Neural cell (in vitro differentiated cells): ENCODE results near the gene ZNF831. TPM values are rescaled to one million over a fixed set of nuclear protein-coding genes. Genes with fewer than 3 reads are reported as not detected.

Experiments
- H2AFZ ChIP-seq: fragments of 200-600, 300-800 bp; sonication (generic), shearing (Covaris generic); 2 replicates; pipeline ENCODE4 v1.6.0; 2014; ENCODE audit warnings: low read depth, mild to moderate bottlenecking, antibody characterized with exemption, low read length, moderate library complexity
- H3F3A ChIP-seq: fragments of 200-600 bp; shearing (Covaris generic); 2 replicates; pipeline ENCODE4 v1.6.1; 2016; ENCODE audit warnings: mild to moderate bottlenecking, moderate library complexity, mixed read lengths, antibody characterized with exemption, low read length; ENCODE audit not compliant: insufficient read depth, poor library complexity, severe bottlenecking
- H3K27ac ChIP-seq: fragments of 200-600, 300-800 bp; sonication (generic), shearing (Covaris generic); 2 replicates; pipeline ENCODE4 v1.5.1; 2014; ENCODE audit warnings: mild to moderate bottlenecking, low read length, moderate library complexity
- H3K27me3 ChIP-seq: fragments of 300-800, 200-600 bp; sonication (generic), shearing (Covaris generic); 2 replicates; pipeline ENCODE4 v1.6.0; 2014; ENCODE audit warnings: mild to moderate bottlenecking, low read depth, low read length, moderate library complexity; ENCODE audit not compliant: insufficient read depth
- H3K36me3 ChIP-seq: fragments of 300-800, 200-600 bp; sonication (generic), shearing (Covaris generic); 2 replicates; pipeline ENCODE4 v1.5.1; 2014; ENCODE audit warnings: mild to moderate bottlenecking, antibody characterized with exemption, low read length, moderate library complexity; ENCODE audit not compliant: insufficient read depth
- H3K4me2 ChIP-seq: fragments of 300-800, 200-600 bp; sonication (generic), shearing (Covaris generic); 2 replicates; pipeline ENCODE4 v1.6.0; 2014; ENCODE audit warnings: mild to moderate bottlenecking, low read length
- H3K4me3 ChIP-seq: fragments of 300-800, 200-600 bp; sonication (generic), shearing (Covaris generic); 2 replicates; pipeline ENCODE4 v1.5.1; 2014; ENCODE audit warnings: mild to moderate bottlenecking, low read length, moderate library complexity
- H3K79me2 ChIP-seq: fragments of 200-600 bp; shearing (Covaris generic); replicated peaks from 2 replicates; pipeline ENCODE4 v1.6.0; 2014; ENCODE audit warnings: mild to moderate bottlenecking, low read length, moderate library complexity; ENCODE audit not compliant: insufficient read depth
- H3K9ac ChIP-seq: fragments of 300-800, 200-600 bp; sonication (generic), shearing (Covaris generic); 2 replicates; pipeline ENCODE4 v1.6.1; 2016; ENCODE audit warnings: mild to moderate bottlenecking, low read length, mixed read lengths
- H3K9me2 ChIP-seq: fragments of 200-600 bp; shearing (Covaris generic); 2 replicates; pipeline ENCODE4 v1.6.1; 2016; ENCODE audit warnings: mild to moderate bottlenecking, low read length, mixed read lengths; ENCODE audit not compliant: insufficient read depth
- H3K9me3 ChIP-seq: fragments of 200-600, 300-800 bp; sonication (generic), shearing (Covaris generic); 2 replicates; pipeline ENCODE4 v1.6.1; 2016; ENCODE audit warnings: mild to moderate bottlenecking, mixed run types, low read length, moderate library complexity, mixed read lengths
- H4K20me1 ChIP-seq: fragments of 200-600 bp; shearing (Covaris generic); 2 replicates; pipeline ENCODE4 v1.6.1; 2016; ENCODE audit warnings: mild to moderate bottlenecking, mixed run types; ENCODE audit not compliant: insufficient read depth
- EZH2 ChIP-seq: fragments of 200-600, 300-800 bp; shearing (Covaris generic), sonication (generic); IDR thresholded peaks from 2 replicates; pipeline ENCODE4 v1.6.1; 2014; ENCODE audit warnings: antibody characterized with exemption, low read length, borderline replicate concordance, mild to moderate bottlenecking; ENCODE audit not compliant: insufficient read depth, poor library complexity, severe bottlenecking
- POLR2AphosphoS5 ChIP-seq: IDR thresholded peaks from 2 replicates; pipeline ENCODE4 v1.6.1; 2012
- SMC3 ChIP-seq: fragments of 450-650 bp; conservative IDR thresholded peaks from 2 replicates; pipeline ENCODE4 v1.6.1; 2014; ENCODE audit warnings: antibody characterized with exemption, mild to moderate bottlenecking, moderate library complexity; ENCODE audit not compliant: poor library complexity
- polyA plus RNA-seq: library from polyadenylated mRNA; depleted of rRNA; stranded (reverse); fragments of >200 nt; gene quantifications from 2 replicates; pipeline ENCODE4 v1.2.3, GENCODE V29; 2014
- TF ChIP-seq, protein P1 (sequence below): IDR thresholded peaks from 2 replicates; pipeline ENCODE4 v1.6.1; 2012; ENCODE audit warnings: borderline replicate concordance
- TF ChIP-seq, protein P2 (sequence below): fragments of 450-650 bp; IDR thresholded peaks from 2 replicates; pipeline ENCODE4 v1.5.1; 2014; ENCODE audit warnings: antibody characterized with exemption, mild to moderate bottlenecking, moderate library complexity; ENCODE audit not compliant: poor library complexity, severe bottlenecking

ZNF831 gene
- polyA plus RNA-seq, 1 donor from 2014 or later, result not detected

DNA sequence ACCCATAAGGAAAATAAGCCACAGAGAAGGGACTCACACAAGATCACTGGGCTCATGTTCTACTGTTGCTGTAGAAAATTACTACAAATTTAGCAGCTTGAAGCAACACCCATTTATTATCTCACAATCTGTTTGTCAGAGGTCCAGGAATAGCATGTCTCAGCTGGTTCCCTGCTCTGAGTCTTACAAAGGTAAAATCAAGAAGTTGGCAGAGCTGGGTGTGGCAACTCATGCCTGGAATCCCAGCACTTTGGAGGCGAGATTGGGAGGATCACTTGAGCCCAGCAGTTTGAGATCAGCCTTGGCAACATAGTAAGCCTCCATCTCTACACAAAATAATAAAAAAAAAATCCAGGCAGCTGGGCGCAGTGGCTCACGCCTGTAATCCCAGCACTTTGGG is 28.5 kb upstream of the ZNF831 start:
- H3K27me3 ChIP-seq, result no peaks in the 10 kb centered on the region
- H3K36me3 ChIP-seq, result no peaks in the 10 kb centered on the region
- no peaks in the 10 kb centered on the region for H3K9me2 ChIP-seq
- no peaks in the 10 kb centered on the region for H3K9me3 ChIP-seq
- H2AFZ ChIP-seq, result no peak overlapping the region
- no peaks in the 10 kb centered on the region for H4K20me1 ChIP-seq
- no peak overlapping the region for H3K9ac ChIP-seq
- TF ChIP-seq POLR2AphosphoS5, result no peak
- TF ChIP-seq, protein P1, sequence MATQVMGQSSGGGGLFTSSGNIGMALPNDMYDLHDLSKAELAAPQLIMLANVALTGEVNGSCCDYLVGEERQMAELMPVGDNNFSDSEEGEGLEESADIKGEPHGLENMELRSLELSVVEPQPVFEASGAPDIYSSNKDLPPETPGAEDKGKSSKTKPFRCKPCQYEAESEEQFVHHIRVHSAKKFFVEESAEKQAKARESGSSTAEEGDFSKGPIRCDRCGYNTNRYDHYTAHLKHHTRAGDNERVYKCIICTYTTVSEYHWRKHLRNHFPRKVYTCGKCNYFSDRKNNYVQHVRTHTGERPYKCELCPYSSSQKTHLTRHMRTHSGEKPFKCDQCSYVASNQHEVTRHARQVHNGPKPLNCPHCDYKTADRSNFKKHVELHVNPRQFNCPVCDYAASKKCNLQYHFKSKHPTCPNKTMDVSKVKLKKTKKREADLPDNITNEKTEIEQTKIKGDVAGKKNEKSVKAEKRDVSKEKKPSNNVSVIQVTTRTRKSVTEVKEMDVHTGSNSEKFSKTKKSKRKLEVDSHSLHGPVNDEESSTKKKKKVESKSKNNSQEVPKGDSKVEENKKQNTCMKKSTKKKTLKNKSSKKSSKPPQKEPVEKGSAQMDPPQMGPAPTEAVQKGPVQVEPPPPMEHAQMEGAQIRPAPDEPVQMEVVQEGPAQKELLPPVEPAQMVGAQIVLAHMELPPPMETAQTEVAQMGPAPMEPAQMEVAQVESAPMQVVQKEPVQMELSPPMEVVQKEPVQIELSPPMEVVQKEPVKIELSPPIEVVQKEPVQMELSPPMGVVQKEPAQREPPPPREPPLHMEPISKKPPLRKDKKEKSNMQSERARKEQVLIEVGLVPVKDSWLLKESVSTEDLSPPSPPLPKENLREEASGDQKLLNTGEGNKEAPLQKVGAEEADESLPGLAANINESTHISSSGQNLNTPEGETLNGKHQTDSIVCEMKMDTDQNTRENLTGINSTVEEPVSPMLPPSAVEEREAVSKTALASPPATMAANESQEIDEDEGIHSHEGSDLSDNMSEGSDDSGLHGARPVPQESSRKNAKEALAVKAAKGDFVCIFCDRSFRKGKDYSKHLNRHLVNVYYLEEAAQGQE, result no peak
- no peak for TF ChIP-seq SMC3
- TF ChIP-seq, protein P2, sequence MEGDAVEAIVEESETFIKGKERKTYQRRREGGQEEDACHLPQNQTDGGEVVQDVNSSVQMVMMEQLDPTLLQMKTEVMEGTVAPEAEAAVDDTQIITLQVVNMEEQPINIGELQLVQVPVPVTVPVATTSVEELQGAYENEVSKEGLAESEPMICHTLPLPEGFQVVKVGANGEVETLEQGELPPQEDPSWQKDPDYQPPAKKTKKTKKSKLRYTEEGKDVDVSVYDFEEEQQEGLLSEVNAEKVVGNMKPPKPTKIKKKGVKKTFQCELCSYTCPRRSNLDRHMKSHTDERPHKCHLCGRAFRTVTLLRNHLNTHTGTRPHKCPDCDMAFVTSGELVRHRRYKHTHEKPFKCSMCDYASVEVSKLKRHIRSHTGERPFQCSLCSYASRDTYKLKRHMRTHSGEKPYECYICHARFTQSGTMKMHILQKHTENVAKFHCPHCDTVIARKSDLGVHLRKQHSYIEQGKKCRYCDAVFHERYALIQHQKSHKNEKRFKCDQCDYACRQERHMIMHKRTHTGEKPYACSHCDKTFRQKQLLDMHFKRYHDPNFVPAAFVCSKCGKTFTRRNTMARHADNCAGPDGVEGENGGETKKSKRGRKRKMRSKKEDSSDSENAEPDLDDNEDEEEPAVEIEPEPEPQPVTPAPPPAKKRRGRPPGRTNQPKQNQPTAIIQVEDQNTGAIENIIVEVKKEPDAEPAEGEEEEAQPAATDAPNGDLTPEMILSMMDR, result no peak
- no peaks in the 10 kb centered on the region for H3F3A ChIP-seq
- H3K79me2 ChIP-seq, result no peaks in the 10 kb centered on the region
- H3K4me2 ChIP-seq, result no peak overlapping the region
- no peak overlapping the region for H3K4me3 ChIP-seq
- H3K27ac ChIP-seq, result no peak overlapping the region

DNA sequence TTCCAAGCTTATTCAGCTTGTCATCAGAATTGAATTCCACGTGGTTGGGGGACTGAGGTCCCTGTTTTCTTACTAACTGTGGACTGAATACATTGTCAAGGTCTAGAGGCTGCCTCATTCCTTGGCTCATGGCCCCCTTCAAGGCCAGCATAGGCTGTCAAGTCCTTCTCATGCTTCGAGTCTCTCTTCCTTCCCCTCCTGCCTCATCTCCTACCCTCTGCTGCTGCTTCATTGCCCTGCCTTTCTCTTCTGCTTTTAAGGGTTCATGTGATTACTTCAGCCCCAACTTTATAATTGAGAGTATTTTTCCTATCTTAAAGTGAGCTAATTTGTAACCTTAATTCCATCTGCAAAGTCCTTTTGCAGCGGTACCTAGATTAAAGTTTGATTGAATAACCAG is 27.6 kb upstream of the ZNF831 start:
- no peak overlapping the region for H3K9ac ChIP-seq
- H3K4me3 ChIP-seq, result no peak overlapping the region
- no peaks in the 10 kb centered on the region for H3K79me2 ChIP-seq

More for the DNA sequence above, 27.6 kb upstream of the ZNF831 start:
- Histone ChIP-seq H4K20me1 (no peaks in the 10 kb centered on the region), H3F3A (no peaks in the 10 kb centered on the region), H3K4me2 (no peak overlapping the region), H3K27me3 (no peaks in the 10 kb centered on the region), H3K9me3 (no peaks in the 10 kb centered on the region), H2AFZ (no peak overlapping the region), H3K9me2 (no peaks in the 10 kb centered on the region), H3K36me3 (no peaks in the 10 kb centered on the region), H3K27ac (no peak overlapping the region)
- no peak for TF ChIP-seq SMC3
- TF ChIP-seq EZH2, result no peak
- TF ChIP-seq, protein P1, result no peak
